Activated T-helper 2 cell treated with anti-CD3 and anti-CD28 coated beads, Interferon-gamma antibody, Interleukin-2, Interleukin-4, amounts not matched to agents 10 μg/mL and 5 μg/mL and 100 μg/mL, durations not matched to agents 14 hours and 24 hours and 36 hours (primary cell): Measurements from ENCODE around the gene CCNO. TPM values are rescaled to one million over a fixed set of nuclear protein-coding genes. Genes with fewer than 3 reads are reported as not detected.

Experiments
- DNase-seq: peaks from one replicate; pipeline ENCODE4 v3.0.0; 2021; ENCODE audit warnings: low spot score
- H3K27ac Mint-ChIP-seq: one replicate; pipeline ENCODE4 v1.8.0; 2021; ENCODE audit warnings: mixed read lengths
- H3K27me3 Mint-ChIP-seq: one replicate; pipeline ENCODE4 v1.8.0; 2021; ENCODE audit warnings: low read depth, mixed read lengths
- H3K36me3 Mint-ChIP-seq: one replicate; pipeline ENCODE4 v1.8.0; 2021; ENCODE audit warnings: low read depth, mixed read lengths
- H3K4me1 Mint-ChIP-seq: one replicate; pipeline ENCODE4 v1.8.0; 2021; ENCODE audit warnings: low read depth, mixed read lengths
- H3K4me3 Mint-ChIP-seq: one replicate; pipeline ENCODE4 v1.8.0; 2021; ENCODE audit warnings: low read depth, mild to moderate bottlenecking, moderate library complexity, mixed read lengths
- H3K9me3 Mint-ChIP-seq: one replicate; pipeline ENCODE4 v1.8.0; 2021; ENCODE audit warnings: mixed read lengths
- intact Hi-C: fragments of 100-400 bp; cut with micrococcal nuclease; formaldehyde crosslinking; loops from one replicate; pipeline ENCODE4 v1.15.1; 2023
- total RNA-seq: library from RNA; stranded (reverse); gene quantifications from 2 replicates; pipeline ENCODE4 v1.2.3, GENCODE V29; 2022

CCNO gene
- total RNA-seq, 1 donor from 2014 or later, result 0.27 TPM

DNA sequence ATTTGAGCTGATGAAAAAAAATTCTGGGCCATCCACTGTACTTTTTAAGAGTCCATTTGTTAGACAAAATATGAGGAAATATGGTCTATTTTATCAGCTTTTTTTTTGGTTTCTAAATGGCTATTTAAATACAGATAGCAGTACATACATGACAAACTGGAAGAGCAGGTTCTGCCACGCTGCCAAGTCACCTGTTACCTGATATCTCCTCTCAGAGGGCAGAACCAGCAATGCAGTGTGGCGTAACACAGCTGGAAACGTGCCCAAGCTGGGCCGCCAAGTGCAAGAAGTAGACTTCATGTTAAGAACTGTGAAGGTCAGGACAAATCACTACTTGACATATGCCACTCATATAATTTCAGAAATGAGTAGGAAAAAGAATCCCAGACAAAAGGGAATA is 14.4 kb downstream of the CCNO start:
- H3K4me1 Mint-ChIP-seq, result peaks cover 15% of the 10 kb centered on the region
- DNase-seq, result no peak
- H3K36me3 Mint-ChIP-seq, result no peaks in the 10 kb centered on the region
- intact Hi-C loops, result no loop called here
- H3K4me3 Mint-ChIP-seq, result no peak overlapping the region
- H3K9me3 Mint-ChIP-seq, result no peaks in the 10 kb centered on the region
- H3K27me3 Mint-ChIP-seq, result peaks cover 67% of the 10 kb centered on the region
- H3K27ac Mint-ChIP-seq, result no peak overlapping the region

DNA sequence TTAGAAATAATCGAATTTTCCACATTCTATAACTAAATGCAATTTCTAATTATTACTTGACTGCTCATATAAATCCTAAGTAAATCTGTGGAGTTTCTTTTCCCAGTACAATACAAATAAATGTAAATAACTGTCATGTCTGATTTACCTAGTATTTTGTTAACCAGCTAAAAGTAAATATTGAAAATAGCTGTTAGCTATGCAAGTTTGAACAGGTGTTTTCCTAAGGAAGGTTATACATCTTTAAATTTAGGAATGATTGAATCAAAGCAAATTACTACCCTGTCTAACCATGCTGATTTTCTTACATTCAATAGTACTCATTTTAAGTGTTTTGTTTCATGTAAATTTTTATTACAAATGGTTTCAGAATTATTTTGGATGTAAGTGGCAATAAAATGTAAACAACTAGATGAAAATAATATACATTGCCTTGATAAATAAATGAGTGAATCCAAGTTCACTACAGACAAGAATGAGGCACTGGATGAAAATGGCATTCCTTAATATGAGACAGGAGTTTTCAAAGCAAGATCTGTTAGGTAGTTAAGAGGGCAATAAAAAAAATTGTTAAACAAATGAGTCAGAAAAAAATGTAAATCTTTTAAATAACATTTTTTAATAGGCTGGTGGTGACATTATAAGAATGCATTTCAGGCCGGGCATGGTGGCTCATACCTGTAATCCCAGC is 22.1 kb downstream of the CCNO start:
- peaks cover 38% of the 10 kb centered on the region for H3K27me3 Mint-ChIP-seq
- H3K4me3 Mint-ChIP-seq, result no peak overlapping the region
- no peaks in the 10 kb centered on the region for H3K9me3 Mint-ChIP-seq
- peaks cover 2% of the 10 kb centered on the region for H3K4me1 Mint-ChIP-seq
- no peak overlapping the region for H3K27ac Mint-ChIP-seq
- intact Hi-C loops, result no loop called here
- no peaks in the 10 kb centered on the region for H3K36me3 Mint-ChIP-seq
- no peak for DNase-seq

DNA sequence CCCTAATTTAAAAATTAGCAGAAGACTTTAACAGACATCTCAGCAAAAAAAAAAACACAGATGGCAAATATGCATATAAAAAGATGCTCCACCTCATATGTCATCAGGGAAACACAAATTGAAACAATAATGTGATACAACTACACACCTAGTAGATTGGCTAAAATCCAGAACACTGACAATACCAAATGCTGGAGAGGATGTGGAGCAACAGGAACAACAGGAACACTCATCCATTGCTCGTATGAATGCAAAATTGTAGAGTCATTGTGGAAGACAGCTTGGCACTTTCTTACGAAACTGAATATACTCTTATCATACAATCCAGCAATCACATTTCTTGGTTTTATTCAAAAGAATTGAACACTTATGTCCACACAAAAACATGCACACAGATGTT is 28.4 kb downstream of the CCNO start:
- intact Hi-C loops, result no loop called here
- Mint-ChIP-seq H3K36me3 (no peaks in the 10 kb centered on the region), H3K27me3 (peaks cover 51% of the 10 kb centered on the region)

DNA sequence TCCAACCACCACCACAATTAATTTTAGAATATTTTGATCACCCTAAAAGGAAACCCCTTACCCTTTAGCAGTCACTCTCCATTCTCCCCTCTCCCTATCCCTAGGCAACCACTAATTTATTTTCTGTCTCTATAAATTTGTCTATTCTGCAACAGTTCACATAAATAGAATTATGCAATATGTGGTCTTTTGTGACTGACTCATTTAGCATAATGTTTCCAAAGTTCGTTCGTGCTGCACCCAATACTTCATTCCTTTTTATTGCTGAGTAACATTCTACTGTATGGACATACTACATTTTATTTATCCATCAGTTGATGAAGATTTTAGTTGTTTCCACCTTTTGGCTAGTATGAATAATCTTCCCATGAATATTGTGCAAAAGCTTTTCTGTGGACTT is 42.2 kb downstream of the CCNO start:
- Mint-ChIP-seq H3K9me3 (no peaks in the 10 kb centered on the region), H3K4me3 (no peak overlapping the region), H3K36me3 (no peaks in the 10 kb centered on the region), H3K4me1 (no peaks in the 10 kb centered on the region), H3K27ac (no peak overlapping the region), H3K27me3 (peaks cover 65% of the 10 kb centered on the region)
- intact Hi-C loops, result no loop called here
- DNase-seq, result no peak

More for the DNA sequence above, 28.4 kb downstream of the CCNO start:
- no peak overlapping the region for H3K4me3 Mint-ChIP-seq
- peaks cover 4% of the 10 kb centered on the region for H3K4me1 Mint-ChIP-seq
- DNase-seq, result no peak
- no peaks in the 10 kb centered on the region for H3K9me3 Mint-ChIP-seq
- H3K27ac Mint-ChIP-seq, result no peak overlapping the region

DNA sequence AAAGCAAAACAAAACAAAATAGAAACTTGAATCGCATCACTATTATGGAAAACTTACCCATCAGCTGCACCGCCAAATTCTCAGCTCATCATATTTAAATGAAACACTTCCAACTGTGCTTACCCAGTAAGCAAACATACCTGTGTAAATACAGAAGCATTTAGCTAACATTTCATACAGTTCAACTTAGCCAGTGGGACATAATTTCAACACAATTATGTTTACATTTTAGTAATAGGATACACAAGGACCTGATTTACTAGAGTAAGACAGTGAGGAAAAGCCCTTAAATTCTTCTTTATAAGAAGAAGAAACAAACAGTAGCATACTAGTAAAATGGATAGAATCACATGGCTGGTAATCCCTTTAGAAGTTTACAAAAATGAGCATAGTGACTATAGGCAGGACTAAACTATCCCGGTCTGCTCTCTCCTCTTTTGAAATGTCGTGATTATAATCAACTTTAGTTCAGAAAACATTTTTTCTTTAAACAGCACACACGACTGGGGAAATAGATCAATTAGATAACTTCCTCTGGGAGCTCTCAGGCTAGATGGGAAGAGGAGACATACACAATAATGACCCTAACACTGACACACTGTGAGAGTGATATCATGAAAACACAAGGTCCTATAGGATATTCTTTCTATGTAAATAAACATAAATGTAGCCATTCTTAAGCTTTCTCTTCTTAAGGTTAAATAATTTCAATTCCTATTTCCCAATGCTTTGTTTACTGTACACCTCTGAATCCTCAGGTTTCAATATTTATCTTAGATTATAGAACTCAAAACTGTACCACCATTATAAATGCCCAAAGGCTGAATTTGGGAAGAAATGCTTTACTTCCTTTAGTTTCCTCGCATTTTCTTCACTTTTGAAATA is 44.5 kb downstream of the CCNO start:
- intact Hi-C loops, result no loop called here
- Mint-ChIP-seq H3K4me1 (no peaks in the 10 kb centered on the region), H3K36me3 (no peaks in the 10 kb centered on the region), H3K4me3 (no peak overlapping the region), H3K9me3 (no peaks in the 10 kb centered on the region), H3K27me3 (peaks cover 64% of the 10 kb centered on the region), H3K27ac (no peak overlapping the region)
- DNase-seq, result no peak

DNA sequence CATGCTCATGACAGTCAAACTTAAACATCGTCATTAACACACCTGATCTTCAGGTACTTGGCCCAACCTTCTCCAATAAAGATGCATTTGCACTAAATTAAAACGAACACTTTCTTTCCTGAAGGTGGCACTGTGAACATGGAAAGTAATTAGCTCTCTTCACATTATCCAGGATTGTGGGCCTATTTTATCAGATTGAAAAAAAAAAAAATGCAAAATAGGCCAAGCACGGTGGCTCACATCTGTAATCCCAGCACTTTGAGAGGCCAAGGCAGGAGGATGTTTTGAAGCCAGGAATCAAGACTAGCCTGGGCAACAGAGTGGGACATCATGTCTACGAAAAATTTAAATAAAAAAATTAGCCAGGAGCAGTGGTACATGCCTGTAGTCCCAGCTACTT is 46.0 kb downstream of the CCNO start:
- Mint-ChIP-seq H3K4me1 (no peaks in the 10 kb centered on the region), H3K27ac (no peak overlapping the region), H3K36me3 (no peaks in the 10 kb centered on the region), H3K9me3 (no peaks in the 10 kb centered on the region), H3K4me3 (no peak overlapping the region), H3K27me3 (peaks cover 62% of the 10 kb centered on the region)
- no peak for DNase-seq
- intact Hi-C loops, result no loop called here

Other genes starting within 250 kb of the CCNO start
- 0.11 and 0.37 TPM in 2 replicates for gene ESM1, start 248.0 kb downstream of the CCNO start, total RNA-seq
- gene GZMK, start 209.4 kb downstream of the CCNO start, total RNA-seq, result 0.23 and 0.55 TPM in 2 replicates
- 95.1 and 96.9 TPM in 2 replicates for gene GZMA, start 131.0 kb downstream of the CCNO start, total RNA-seq
- not detected in 2 replicates for gene GPX8, start 73.4 kb downstream of the CCNO start, total RNA-seq
- gene CDC20B, start 60.4 kb downstream of the CCNO start, total RNA-seq, result 0.18 TPM in 1 of 2 replicates, not detected in the other
- gene MCIDAS, start 6.3 kb downstream of the CCNO start, total RNA-seq, result not detected in 2 replicates
- gene DHX29, start 74.1 kb upstream of the CCNO start, total RNA-seq, result 17.6 and 20.0 TPM in 2 replicates
- gene MTREX, start 74.4 kb upstream of the CCNO start, total RNA-seq, result 110 and 123 TPM in 2 replicates